ENCODE results near the gene ZNF282. TPM values are rescaled to one million over a fixed set of nuclear protein-coding genes. Genes with fewer than 3 reads are reported as not detected.

The ZNF282 gene
- total and polyA plus RNA-seq, 9 of the 15 experiments (the other 6 are each of a cell fraction or from before 2014, with no cell fraction given) = 0.76 to 58.6 (median 17.4) TPM

- no peak for TF ChIP-seq ZNF318 (IDR thresholded peaks at IDR 0.05; ENCODE audit: borderline replicate concordance in 1 of 2, low read depth in 1 of 2)
- no peak for TF ChIP-seq TOE1 (IDR thresholded peaks at IDR 0.05; ENCODE audit: borderline replicate concordance)
- no peak for TF ChIP-seq TOE1 (CRISPR knock-in tag; IDR thresholded peaks at IDR 0.05; ENCODE audit: borderline replicate concordance, low read depth)
- TF ChIP-seq ZNF778 (CRISPR knock-in tag; IDR thresholded peaks at IDR 0.05) = no peak
- TF ChIP-seq GABPB1 (CRISPR knock-in tag; IDR thresholded peaks at IDR 0.05) = no peak
Observed at GRCh38 chr7:149238051-149238450, 42.7 kb downstream of the ZNF282 start (continued).
